SJCRH30 (cell line): ENCODE results near the gene TMEM191B. TPM values are rescaled to one million over a fixed set of nuclear protein-coding genes. Genes with fewer than 3 reads are reported as not detected.

Experiments used
- total RNA-seq: library from RNA; depleted of rRNA; stranded (reverse); fragments of >200 nt; shearing (Covaris generic); gene quantifications from 2 replicates; pipeline ENCODE4 v1.2.3, GENCODE V29; 2014; rRNA removed

The TMEM191B gene
- total RNA-seq, 1 experiment from 2014 or later, result 0.79 TPM

Other genes starting within 250 kb of the TMEM191B start
- 0.24 TPM in 1 of 2 replicates, not detected in the other for gene GGTLC3, start 9.6 kb upstream of the TMEM191B start, total RNA-seq
- 1.4 and 1.6 TPM in 2 replicates for gene RIMBP3, start 84.1 kb downstream of the TMEM191B start, total RNA-seq